DND-41 (cell line): ENCODE data around the gene SCAMP5.

Source experiments
- EZH2 ChIP-seq: IDR thresholded peaks from 3 replicates; pipeline ENCODE4 v1.6.1; 2012; ENCODE audit warnings: borderline replicate concordance, low read depth, mild to moderate bottlenecking, moderate library complexity, low read length, inconsistent platforms; ENCODE audit not compliant: severe bottlenecking
- TF ChIP-seq, protein P1 (sequence below): IDR thresholded peaks from 2 replicates; pipeline ENCODE4 v1.5.1; 2012; ENCODE audit warnings: borderline replicate concordance, low read length, moderate library complexity, mild to moderate bottlenecking; ENCODE audit not compliant: poor library complexity, severe bottlenecking; ENCODE audit errors: extremely low read depth

DNA sequence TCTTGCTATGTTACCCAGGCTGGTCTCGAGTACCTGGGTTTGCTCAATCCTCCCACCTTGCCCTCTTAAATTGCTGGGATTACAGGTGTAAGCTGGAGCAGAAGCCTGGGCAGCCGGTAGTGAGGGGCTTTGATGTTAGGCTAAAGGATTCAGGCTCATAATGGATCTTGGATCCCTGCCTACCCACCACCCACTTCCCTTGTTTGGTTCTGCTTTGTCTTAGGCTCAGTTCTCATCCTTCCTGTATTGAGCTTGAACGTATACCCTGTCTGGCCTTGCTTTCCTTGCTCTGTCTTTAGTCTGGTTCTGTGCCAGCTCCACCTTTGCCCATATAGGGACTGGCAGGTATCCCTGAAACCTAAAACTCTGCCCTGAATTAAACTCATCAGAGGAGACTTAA, 29.7 kb downstream of the SCAMP5 start:
- TF ChIP-seq EZH2, result no peak
- TF ChIP-seq, protein P1, sequence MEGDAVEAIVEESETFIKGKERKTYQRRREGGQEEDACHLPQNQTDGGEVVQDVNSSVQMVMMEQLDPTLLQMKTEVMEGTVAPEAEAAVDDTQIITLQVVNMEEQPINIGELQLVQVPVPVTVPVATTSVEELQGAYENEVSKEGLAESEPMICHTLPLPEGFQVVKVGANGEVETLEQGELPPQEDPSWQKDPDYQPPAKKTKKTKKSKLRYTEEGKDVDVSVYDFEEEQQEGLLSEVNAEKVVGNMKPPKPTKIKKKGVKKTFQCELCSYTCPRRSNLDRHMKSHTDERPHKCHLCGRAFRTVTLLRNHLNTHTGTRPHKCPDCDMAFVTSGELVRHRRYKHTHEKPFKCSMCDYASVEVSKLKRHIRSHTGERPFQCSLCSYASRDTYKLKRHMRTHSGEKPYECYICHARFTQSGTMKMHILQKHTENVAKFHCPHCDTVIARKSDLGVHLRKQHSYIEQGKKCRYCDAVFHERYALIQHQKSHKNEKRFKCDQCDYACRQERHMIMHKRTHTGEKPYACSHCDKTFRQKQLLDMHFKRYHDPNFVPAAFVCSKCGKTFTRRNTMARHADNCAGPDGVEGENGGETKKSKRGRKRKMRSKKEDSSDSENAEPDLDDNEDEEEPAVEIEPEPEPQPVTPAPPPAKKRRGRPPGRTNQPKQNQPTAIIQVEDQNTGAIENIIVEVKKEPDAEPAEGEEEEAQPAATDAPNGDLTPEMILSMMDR, result no peak
